ENCODE measurements around the gene MAPRE2.
"Not testable (repeated sequence)": the region's sequence is repeated elsewhere in the genome, so short reads cannot be mapped to it uniquely, and the experiment has no call there.

The MAPRE2 gene

DNA sequence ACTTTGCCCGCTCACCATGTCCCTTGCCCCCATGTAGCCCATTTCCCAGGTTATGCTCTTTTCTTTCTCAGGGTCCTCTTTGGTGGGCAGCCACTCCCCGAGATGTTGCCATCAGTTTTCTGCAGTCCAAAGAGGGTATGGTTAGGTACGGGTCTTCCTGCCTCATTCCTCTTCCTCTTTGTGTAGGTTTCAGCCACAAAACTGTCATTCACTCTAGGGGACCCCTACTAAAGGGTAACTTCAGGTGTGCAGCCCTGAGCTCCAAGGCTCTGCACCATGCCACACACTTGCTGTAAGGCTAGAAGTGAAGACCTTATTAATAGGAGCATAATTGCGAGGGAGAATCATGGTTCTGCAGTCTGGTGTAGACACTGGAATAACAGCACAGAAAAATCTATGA is 99.9 kb downstream of the MAPRE2 start:
- Mint-ChIP-seq H3K36me3 (ENCODE audit: low read depth) (peaks cover 25% of the 10 kb centered on the region), H3K9me3 (no peaks in the 10 kb centered on the region), H3K4me1 (peaks cover 24% of the 10 kb centered on the region), H3K27ac (no peak overlapping the region), H3K27me3 (no peaks in the 10 kb centered on the region), H3K4me3 (no peak overlapping the region)
- ATAC-seq = peak; percentile 5
- no peak for DNase-seq

DNA sequence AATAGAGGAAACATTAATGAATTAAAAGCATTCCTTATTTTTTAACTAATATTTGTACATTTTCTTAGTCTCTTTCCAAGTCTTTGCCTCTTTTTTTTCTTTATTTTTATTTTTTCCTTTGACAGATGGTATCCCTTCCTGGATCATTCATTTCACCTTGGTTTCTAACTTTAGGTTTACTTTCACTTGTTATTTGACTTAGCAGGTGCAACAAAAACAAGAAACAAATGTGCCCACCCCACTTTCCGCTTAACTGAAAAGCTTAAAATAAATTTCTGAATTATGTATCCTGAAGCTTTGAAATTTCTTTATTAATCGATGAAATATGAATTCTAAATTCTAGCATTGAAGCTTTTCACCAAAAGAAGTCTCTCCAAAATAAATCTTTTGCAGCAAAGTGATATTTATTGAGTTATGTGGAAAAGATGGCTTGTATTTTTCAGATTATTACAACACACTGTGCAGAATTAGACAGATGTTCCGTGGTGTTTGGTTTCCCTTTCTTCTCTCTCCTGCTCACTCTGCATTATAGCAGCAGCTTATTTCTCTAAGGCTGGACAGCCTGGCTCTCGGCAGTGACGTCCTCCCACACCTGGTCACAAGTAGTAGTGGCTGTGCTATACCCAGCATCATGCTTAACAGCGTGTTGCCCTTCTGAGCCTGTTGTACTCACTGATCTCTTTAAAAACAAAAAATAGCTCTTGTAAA is 100.5 kb downstream of the MAPRE2 start:
- no peak overlapping the region for H3K4me3 Mint-ChIP-seq
- peaks cover 28% of the 10 kb centered on the region for H3K36me3 Mint-ChIP-seq (ENCODE audit: low read depth)
- H3K9me3 Mint-ChIP-seq = no peaks in the 10 kb centered on the region
- no peaks in the 10 kb centered on the region for H3K27me3 Mint-ChIP-seq
- peaks cover 24% of the 10 kb centered on the region for H3K4me1 Mint-ChIP-seq
- no peak for DNase-seq
- peak; percentile 52 for ATAC-seq
- peak overlapping the region; percentile 30 for H3K27ac Mint-ChIP-seq

DNA sequence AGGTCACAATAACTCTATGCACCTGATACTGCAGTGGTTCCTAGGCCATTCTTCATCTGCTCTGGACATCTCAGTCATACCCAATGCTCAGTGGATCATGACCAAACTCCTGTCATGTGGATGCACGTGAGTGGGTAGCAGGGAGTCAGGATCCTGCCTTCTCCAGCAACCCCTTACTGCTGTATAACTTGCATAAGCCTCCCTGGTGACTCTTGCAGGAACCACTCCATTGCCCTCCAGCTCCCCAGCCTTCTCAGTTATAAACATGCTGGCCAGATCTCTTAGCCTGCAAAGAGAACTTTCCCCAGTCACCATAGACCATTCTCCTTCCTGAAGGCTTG is 101.0 kb downstream of the MAPRE2 start:
- H3K4me3 Mint-ChIP-seq = no peak overlapping the region
- peaks cover 24% of the 10 kb centered on the region for H3K4me1 Mint-ChIP-seq
- H3K27me3 Mint-ChIP-seq = no peaks in the 10 kb centered on the region
- no peak for DNase-seq
- H3K27ac Mint-ChIP-seq = no peak overlapping the region
- no peak for ATAC-seq
- peaks cover 28% of the 10 kb centered on the region for H3K36me3 Mint-ChIP-seq (ENCODE audit: low read depth)
- H3K9me3 Mint-ChIP-seq = no peaks in the 10 kb centered on the region

DNA sequence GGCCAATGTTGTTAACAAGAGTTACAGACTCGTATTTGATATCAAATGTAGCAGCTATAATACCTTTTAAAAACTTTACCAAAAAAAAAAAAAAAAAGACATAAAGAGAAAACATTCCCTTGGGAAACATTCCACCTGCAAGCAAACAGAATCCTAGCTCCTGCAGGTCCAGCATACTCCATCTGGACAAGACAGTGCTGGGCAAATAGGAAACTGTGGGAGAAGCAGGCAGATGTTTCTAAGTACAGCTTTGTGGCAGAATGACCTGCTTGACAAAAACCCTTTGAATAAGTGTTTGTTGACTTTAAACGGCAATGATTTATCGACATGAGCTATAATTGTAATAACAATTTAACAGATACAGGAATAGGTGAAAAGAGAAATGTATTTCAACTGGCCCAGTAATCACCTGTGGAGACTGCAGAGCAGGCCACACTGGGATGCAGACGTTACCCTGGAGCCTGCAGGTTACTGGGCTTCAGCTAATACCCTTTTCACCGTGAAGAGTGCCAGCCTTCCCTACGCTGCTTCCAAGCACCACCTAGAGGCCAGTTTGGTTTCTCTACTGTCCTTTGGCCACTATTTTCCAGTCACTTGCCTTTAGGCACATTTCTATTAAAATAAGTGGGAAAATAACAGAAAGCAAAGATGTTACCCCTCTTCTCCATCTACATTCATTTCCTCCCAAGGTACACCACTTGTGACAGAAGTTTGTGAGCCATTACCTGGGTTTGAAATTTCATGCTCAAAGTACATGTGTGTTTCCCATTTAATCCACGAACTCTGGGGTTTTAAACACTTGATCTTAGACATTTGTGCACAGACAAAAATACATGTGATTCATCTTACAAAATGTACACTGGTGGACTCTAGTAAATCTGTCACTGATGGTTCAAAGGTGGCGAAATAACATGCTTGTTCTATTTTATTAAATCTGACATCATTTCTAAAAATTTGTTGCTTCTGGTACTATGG is 102.7 kb downstream of the MAPRE2 start:
- no peaks in the 10 kb centered on the region for H3K27me3 Mint-ChIP-seq
- DNase-seq (peak; percentile 29), ATAC-seq (peak; percentile 70)
- H3K27ac Mint-ChIP-seq = no peak overlapping the region
- H3K4me1 Mint-ChIP-seq = peaks cover 24% of the 10 kb centered on the region
- H3K36me3 Mint-ChIP-seq (ENCODE audit: low read depth) = peaks cover 36% of the 10 kb centered on the region
- no peak overlapping the region for H3K4me3 Mint-ChIP-seq
- H3K9me3 Mint-ChIP-seq = peaks cover 5% of the 10 kb centered on the region

DNA sequence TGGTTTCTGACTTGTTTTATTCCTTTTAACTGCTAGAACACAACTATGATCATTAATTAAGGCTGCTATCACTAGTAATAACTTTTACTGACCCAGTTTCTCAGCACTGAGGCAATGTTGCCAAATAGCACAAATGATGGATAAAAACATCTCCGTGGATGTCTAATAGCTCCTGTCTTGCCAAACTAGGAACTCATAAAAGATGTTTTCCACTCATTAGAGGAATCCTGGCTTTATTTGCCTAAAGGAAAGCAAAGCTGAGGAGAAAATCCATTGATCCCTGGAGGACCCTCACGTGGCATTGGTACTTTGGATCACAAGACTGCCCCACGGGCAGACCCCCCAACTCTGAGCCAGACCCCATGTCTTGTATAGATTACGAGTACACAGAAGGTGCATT is 103.5 kb downstream of the MAPRE2 start:
- Mint-ChIP-seq H3K4me3 (no peak overlapping the region), H3K4me1 (peaks cover 24% of the 10 kb centered on the region), H3K9me3 (peaks cover 11% of the 10 kb centered on the region), H3K27me3 (no peaks in the 10 kb centered on the region), H3K36me3 (ENCODE audit: low read depth) (peaks cover 40% of the 10 kb centered on the region), H3K27ac (no peak overlapping the region)
- DNase-seq = no peak
- ATAC-seq = no peak

DNA sequence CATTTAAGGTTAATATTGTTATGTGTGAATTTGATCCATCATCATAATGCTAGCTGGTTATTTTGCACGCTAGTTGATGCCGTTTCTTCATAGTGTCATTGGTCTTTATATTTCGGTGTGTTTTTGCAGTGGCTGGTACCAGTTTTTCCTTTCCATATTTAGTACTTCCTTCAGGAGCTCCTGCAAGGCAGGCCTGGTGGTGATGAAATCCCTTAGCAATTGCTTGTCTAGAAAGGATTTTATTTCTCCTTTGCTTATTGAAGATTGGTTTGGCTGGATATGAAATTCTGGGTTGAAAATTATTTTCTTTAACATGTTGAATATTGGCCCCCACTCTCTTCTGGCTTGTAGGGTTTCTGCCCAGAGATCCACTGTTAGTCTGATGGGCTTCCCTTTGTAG is 109.0 kb downstream of the MAPRE2 start:
- DNase-seq, H3K27ac Mint-ChIP-seq, H3K27me3 Mint-ChIP-seq, ATAC-seq, H3K4me3 Mint-ChIP-seq: not testable (repeated sequence)
- H3K4me1 Mint-ChIP-seq = peaks cover 16% of the 10 kb centered on the region
- H3K36me3 Mint-ChIP-seq (ENCODE audit: low read depth) = peaks cover 26% of the 10 kb centered on the region
- peaks cover 11% of the 10 kb centered on the region for H3K9me3 Mint-ChIP-seq

DNA sequence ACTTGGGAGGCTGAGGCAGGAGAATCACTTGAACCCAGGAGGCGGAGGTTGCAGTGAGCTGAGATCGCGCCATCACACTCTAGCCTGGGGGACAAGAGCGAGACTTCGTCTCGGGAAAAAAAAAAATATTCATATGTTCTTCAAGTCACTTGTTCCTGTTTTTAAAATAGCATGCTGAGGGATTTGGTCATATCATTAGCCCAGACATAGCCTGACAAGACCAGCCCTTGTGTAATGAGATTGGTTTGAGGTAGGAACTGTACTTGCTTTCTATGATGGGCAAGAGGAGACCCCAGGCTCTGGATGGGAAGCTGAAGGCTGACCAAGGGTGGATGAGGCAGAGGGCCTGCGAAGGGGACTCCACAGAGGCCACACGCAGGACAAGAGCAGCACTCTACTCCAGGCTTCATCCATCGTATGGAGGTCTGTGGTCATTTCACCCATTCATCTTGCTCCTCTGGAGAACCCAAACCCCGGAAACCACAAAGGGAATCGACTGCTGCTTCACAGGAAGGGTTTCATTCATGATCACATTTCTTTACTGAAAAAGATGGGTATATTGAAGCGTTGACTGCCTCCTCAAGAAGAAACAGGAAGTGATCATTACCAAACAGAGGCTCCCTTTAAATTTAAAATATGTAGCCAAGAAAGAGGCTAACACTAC is 112.5 kb downstream of the MAPRE2 start:
- H3K36me3 Mint-ChIP-seq (ENCODE audit: low read depth) = peaks cover 9% of the 10 kb centered on the region
- no peak overlapping the region for H3K4me3 Mint-ChIP-seq
- H3K27me3 Mint-ChIP-seq = no peaks in the 10 kb centered on the region
- DNase-seq (no peak), ATAC-seq (peak; percentile 43)
- H3K27ac Mint-ChIP-seq = no peak overlapping the region
- peaks cover 8% of the 10 kb centered on the region for H3K9me3 Mint-ChIP-seq
- peaks cover 27% of the 10 kb centered on the region for H3K4me1 Mint-ChIP-seq

DNA sequence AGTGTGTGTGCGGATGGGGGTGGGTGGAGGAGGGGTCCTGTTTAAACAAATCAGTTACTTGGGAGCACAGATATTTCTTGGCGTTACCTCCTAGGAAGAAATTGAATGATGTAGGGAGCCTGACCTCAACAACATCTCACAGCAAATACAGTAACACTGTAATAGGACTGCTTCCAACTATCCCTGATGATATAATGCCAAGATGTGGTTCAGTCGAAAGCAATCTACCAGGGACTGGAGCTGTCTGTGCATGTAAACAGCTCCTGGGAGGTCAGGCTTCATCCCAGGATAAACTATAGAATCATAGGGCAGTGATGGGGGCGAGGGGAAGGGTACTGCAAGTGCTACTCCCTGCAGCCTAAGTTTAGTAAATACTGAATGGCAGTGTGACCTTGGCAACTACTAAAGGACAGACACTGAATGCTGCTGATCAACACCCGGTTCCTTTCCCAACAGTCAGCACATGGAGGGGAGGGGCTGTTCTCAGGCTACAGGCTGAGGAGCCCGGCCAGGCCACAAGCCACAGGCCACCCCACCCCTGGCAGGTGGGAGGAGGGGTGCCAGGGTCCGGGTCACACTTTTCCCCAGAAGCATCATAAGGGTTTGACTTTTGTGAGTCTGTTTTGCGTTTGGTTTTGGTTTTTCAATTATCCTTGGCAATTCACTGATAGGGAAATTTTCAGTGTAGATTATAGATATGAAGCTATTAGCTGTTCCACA is 114.3 kb downstream of the MAPRE2 start:
- H3K36me3 Mint-ChIP-seq (ENCODE audit: low read depth) = no peaks in the 10 kb centered on the region
- no peaks in the 10 kb centered on the region for H3K9me3 Mint-ChIP-seq
- H3K27me3 Mint-ChIP-seq = no peaks in the 10 kb centered on the region
- no peak overlapping the region for H3K27ac Mint-ChIP-seq
- H3K4me1 Mint-ChIP-seq = peaks cover 39% of the 10 kb centered on the region
- ATAC-seq (no peak), DNase-seq (no peak)
- no peak overlapping the region for H3K4me3 Mint-ChIP-seq

DNA sequence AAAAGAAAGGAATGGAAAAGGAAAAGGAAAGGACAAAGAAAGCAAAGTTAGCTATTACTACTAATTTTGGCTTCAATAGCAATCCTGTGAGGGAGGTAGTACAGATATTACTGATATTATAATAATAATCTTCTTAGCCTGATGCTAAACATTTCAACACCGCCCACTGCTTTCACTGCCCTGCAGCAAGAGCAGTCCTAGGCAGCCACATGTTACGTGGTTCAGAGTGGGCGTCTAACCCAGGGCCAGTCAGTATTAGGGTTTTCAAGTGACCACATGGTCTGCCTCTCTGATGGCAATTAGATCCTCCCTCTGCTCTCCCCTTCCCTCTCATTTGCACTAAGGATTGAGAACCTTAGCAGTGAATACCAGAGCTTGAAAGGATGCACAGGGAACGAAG is 116.0 kb downstream of the MAPRE2 start:
- H3K27ac Mint-ChIP-seq = no peak overlapping the region
- DNase-seq (no peak), ATAC-seq (no peak)
- no peaks in the 10 kb centered on the region for H3K27me3 Mint-ChIP-seq
- H3K4me1 Mint-ChIP-seq = peaks cover 39% of the 10 kb centered on the region
- H3K4me3 Mint-ChIP-seq = no peak overlapping the region
- H3K9me3 Mint-ChIP-seq = no peaks in the 10 kb centered on the region
- no peaks in the 10 kb centered on the region for H3K36me3 Mint-ChIP-seq (ENCODE audit: low read depth)

DNA sequence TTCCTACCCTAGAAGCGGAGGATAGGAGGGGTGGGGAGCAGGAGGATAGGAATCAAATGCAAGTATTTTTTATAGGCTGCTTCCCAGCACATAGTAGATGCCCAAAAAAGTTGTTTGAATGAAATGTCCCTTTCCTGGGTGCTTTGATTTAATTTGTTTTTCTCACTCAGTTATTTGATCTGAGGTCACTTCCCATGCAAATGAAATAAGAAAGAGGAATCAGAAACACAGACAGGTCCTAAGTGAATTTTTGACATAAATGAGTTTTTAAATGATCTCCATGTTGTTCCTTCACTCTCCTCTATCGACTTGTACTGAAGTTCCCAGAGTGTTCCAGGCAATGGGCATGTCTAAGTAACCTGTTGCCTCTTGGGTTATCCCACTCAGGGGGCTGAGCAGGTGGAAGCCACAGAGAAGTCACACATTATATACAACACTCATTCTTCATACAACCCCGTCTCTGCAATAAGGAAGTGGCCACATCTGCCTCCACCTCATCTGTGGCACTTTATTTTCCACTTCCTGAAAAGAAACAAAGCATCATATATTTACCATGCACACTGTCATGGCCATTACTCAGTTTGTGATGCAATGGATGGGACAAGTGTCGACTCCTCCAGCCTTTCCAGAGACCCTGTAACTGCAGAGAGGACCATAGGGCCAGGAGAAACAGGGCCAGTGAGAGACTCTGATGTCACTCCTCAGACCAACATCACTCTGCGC is 117.7 kb downstream of the MAPRE2 start:
- DNase-seq (peak; percentile 16), ATAC-seq (peak; percentile 81)
- Mint-ChIP-seq H3K9me3 (no peaks in the 10 kb centered on the region), H3K4me3 (no peak overlapping the region), H3K36me3 (ENCODE audit: low read depth) (no peaks in the 10 kb centered on the region), H3K27ac (peak overlapping the region; percentile 80), H3K4me1 (peaks cover 34% of the 10 kb centered on the region), H3K27me3 (peaks cover 2% of the 10 kb centered on the region)

DNA sequence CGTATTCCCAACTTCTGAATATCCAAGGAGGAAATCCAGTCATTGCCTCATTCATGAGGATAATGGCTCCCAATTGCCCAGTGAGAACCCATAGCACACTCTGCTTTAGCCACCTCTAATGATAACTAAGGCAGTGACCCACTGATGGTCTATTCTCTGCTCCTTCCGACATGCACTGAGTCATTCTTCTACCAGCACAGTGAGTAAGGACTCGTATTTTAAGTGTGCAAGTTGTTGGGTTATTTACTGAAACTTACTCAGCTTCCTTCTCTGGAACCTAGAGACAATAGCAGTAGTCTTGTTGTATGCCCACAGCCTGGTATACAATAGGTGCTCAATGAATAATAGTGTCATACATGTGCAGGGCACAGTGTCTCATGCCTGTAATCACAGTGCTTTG is 118.6 kb downstream of the MAPRE2 start:
- Mint-ChIP-seq H3K36me3 (ENCODE audit: low read depth) (no peaks in the 10 kb centered on the region), H3K27ac (peak overlapping the region; percentile 80), H3K4me1 (peaks cover 26% of the 10 kb centered on the region), H3K27me3 (peaks cover 2% of the 10 kb centered on the region), H3K4me3 (no peak overlapping the region), H3K9me3 (no peaks in the 10 kb centered on the region)
- DNase-seq (no peak), ATAC-seq (peak; percentile 82)

DNA sequence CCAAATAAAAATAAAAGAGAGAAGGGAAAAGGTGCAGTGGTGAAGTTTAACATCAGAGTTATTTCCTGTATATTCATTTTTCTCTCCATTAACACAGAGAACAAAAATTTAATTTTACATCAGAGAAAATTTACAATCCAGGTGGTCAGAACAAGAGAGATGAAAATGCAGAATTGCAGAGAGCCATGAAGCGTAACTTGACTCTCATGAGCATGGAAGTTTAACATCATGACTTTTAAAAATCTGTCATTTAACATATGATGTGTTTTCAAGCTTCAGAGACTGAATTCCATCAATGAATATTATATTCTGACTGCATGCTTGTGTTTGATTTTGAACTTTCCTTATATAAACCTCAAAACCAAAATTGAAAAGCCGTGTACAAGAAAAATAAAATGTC is 120.3 kb downstream of the MAPRE2 start:
- no peak for ATAC-seq
- Mint-ChIP-seq H3K9me3 (no peaks in the 10 kb centered on the region), H3K4me3 (no peak overlapping the region), H3K27me3 (peaks cover 2% of the 10 kb centered on the region), H3K27ac (no peak overlapping the region), H3K4me1 (peaks cover 20% of the 10 kb centered on the region), H3K36me3 (ENCODE audit: low read depth) (no peaks in the 10 kb centered on the region)
- DNase-seq = no peak

DNA sequence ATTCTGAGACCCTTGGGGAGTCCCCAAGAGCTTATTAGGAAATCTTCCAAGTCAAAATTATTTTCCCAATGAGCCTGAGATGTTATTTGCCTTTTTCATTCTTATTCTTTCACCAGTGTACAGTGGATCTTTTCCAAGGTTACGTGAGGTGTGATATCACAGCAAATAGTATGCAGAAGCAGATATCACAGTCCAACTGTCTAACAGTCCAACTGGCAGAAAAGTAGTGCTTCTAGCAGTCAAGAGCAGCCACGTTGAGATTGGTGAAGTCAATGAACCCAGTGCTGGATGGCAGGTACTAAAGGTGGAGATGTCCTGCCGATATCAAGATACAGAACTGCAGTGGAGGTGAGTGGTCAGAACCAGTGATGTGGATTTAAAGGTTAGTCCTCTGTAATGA is 120.7 kb downstream of the MAPRE2 start:
- Mint-ChIP-seq H3K27me3 (peaks cover 2% of the 10 kb centered on the region), H3K9me3 (no peaks in the 10 kb centered on the region), H3K4me3 (no peak overlapping the region), H3K27ac (no peak overlapping the region), H3K4me1 (peaks cover 20% of the 10 kb centered on the region), H3K36me3 (ENCODE audit: low read depth) (no peaks in the 10 kb centered on the region)
- no peak for DNase-seq
- no peak for ATAC-seq
